Activated T-helper 2 cell treated with anti-CD3 and anti-CD28 coated beads, Interferon-gamma antibody, Interleukin-2, Interleukin-4, amounts not matched to agents 10 μg/mL and 5 μg/mL and 100 μg/mL, durations not matched to agents 14 hours and 24 hours and 36 hours (primary cell): ENCODE data around the gene TBX10. TPM values are rescaled to one million over a fixed set of nuclear protein-coding genes. Genes with fewer than 3 reads are reported as not detected.

ENCODE experiments used
- DNase-seq: peaks from one replicate; pipeline ENCODE4 v3.0.0; 2021; ENCODE audit warnings: low spot score
- H3K27ac Mint-ChIP-seq: one replicate; pipeline ENCODE4 v1.8.0; 2021; ENCODE audit warnings: mixed read lengths
- H3K27me3 Mint-ChIP-seq: one replicate; pipeline ENCODE4 v1.8.0; 2021; ENCODE audit warnings: low read depth, mixed read lengths
- H3K36me3 Mint-ChIP-seq: one replicate; pipeline ENCODE4 v1.8.0; 2021; ENCODE audit warnings: low read depth, mixed read lengths
- H3K4me1 Mint-ChIP-seq: one replicate; pipeline ENCODE4 v1.8.0; 2021; ENCODE audit warnings: low read depth, mixed read lengths
- H3K4me3 Mint-ChIP-seq: one replicate; pipeline ENCODE4 v1.8.0; 2021; ENCODE audit warnings: low read depth, mild to moderate bottlenecking, moderate library complexity, mixed read lengths
- H3K9me3 Mint-ChIP-seq: one replicate; pipeline ENCODE4 v1.8.0; 2021; ENCODE audit warnings: mixed read lengths
- intact Hi-C: fragments of 100-400 bp; cut with micrococcal nuclease; formaldehyde crosslinking; loops from one replicate; pipeline ENCODE4 v1.15.1; 2023
- total RNA-seq: library from RNA; stranded (reverse); gene quantifications from 2 replicates; pipeline ENCODE4 v1.2.3, GENCODE V29; 2022

TBX10 gene
- total RNA-seq, 1 donor from 2014 or later: not detected

- no peaks in the 10 kb centered on the region for H3K27me3 Mint-ChIP-seq
- intact Hi-C loops: loop anchor here (10.0 kb wide), 1 partner anchor 78 kb away; no protein-coding TSS in a partner anchor
- DNase-seq: peak; percentile 52
Observed at GRCh38 chr11:67646535-67647336, 7.2 kb upstream of the TBX10 start.

DNA sequence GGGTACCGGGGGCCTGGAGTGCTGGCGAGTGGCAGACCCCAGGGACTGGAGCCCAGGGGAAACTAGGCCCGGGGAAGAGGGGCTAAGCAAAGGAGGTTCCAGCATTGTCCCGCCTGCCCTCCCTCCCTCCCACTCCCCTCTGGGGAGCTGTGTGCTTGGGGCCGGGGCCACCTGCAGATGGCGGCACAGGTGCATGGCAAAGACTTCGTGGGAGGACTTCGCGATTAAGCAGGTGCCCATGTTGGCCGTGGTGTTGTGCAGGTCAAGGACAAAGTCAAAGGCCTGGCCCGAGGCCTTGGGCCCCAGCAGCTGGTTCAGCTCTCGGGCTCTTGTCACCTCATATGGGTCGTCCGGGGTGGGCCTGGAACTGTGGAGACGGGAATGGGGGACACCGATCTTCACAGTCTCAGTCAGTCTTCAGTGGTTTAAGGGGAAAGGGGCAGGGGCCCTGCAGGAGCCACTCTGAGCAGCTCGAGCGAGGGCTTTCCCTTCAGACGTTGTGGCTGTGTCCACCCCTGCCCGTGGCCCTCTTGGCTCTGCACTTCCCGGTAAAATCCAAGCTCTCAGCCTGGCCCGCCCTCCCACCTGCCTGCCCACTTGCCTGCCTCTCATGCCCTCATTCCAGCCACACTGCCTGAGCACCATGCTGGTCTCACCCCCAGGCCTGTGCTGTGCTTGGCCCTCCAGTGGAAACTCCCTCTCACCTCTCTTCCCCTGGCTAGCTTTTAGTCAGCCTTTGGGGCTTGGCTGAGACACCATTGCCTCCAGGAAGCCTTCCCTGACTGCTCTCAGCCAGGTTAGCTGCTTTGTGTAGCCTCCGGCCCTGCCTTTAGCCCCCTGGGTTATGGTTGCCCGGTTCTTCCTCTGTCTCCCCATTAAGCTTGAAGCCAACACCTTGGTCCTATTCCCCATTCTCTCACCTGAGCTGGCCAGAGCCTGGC is 6.2 kb upstream of the TBX10 start:
- Mint-ChIP-seq H3K27me3 (no peaks in the 10 kb centered on the region), H3K9me3 (no peaks in the 10 kb centered on the region), H3K27ac (peak overlapping the region; percentile 27), H3K4me3 (no peak overlapping the region), H3K36me3 (no peaks in the 10 kb centered on the region), H3K4me1 (peaks cover 22% of the 10 kb centered on the region)
- intact Hi-C loops: loop anchor here (10.0 kb wide), 1 partner anchor 79 kb away; no protein-coding TSS in a partner anchor
- no peak for DNase-seq

More at GRCh38 chr11:67646535-67647336, 7.2 kb upstream of the TBX10 start:
- H3K27ac Mint-ChIP-seq: peak overlapping the region; percentile 27
- H3K4me3 Mint-ChIP-seq: no peak overlapping the region
- no peaks in the 10 kb centered on the region for H3K36me3 Mint-ChIP-seq
- peaks cover 22% of the 10 kb centered on the region for H3K4me1 Mint-ChIP-seq
- no peaks in the 10 kb centered on the region for H3K9me3 Mint-ChIP-seq

DNA sequence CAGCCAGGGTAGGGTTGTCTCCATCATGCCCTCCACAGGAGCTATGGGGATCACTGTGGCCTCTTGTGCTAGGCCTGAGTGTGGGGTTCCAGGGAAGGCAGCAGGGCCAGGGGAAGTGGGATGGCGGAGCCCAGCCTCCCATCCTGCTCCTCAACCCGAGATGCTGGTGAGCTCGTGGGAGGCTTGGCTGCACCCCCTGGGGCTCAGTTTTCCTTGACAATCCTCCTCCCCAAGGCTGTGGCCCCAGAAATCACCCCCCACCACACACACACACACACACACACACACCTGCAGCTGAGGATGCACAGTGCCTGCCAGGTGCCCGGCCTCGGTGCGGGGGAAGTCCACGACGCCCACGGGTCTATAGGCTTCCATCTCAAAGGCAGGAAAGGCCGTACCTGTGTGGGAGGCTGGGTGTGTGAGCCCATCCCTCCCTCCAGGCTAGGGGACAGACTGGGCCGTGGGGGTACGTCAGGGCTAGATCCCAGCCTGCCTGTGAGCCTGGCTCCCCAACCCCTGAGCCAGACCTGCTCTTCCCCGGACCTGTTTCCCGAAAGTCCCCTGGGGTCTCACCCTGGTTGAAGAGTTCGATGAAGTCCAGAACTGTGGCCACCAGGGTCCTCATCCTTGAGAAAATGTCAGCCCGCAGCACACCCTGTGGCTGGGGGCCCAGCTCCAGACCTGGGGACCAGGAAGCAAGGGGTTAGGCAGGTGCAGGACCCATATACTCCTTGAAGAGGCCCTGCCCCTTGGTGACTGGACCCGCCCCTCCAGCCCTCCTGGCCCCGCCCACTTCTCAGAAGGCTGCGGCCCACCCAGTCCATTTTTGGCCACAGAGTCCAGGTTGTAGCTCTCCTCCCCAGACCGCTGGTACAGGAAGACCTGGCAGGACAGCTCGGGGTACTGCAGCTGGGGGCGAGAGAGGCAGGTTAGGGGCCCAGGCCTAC is 5.2 kb upstream of the TBX10 start:
- H3K9me3 Mint-ChIP-seq: no peaks in the 10 kb centered on the region
- intact Hi-C loops: loop anchor here (10.0 kb wide), 1 partner anchor 80 kb away; no protein-coding TSS in a partner anchor
- peaks cover 19% of the 10 kb centered on the region for H3K4me1 Mint-ChIP-seq
- no peaks in the 10 kb centered on the region for H3K27me3 Mint-ChIP-seq
- no peak for DNase-seq
- no peaks in the 10 kb centered on the region for H3K36me3 Mint-ChIP-seq
- H3K27ac Mint-ChIP-seq: no peak overlapping the region
- no peak overlapping the region for H3K4me3 Mint-ChIP-seq

DNA sequence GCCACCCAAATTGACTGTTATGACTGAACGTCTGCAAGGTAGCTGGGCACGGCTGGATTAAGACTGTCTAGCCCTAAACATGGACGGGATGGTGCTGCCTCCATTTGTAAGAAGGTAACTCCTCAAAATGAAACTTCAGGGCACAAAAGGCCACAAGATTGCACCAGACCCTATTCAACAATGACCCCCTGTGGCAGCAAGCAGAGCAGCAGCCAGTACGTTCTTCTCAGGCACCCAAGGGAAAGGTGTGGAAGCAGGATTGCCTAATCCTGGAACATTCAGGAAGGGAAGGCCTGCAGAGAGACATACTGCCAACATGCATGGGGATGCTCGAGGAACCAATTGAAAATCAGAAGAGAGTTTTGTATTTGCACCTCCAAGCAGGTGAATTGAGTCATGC is 4.5 kb upstream of the TBX10 start:
- no peaks in the 10 kb centered on the region for H3K9me3 Mint-ChIP-seq
- intact Hi-C loops: loop anchor here (10.0 kb wide), 1 partner anchor 81 kb away; no protein-coding TSS in a partner anchor
- no peak overlapping the region for H3K27ac Mint-ChIP-seq
- H3K4me3 Mint-ChIP-seq: no peak overlapping the region
- H3K27me3 Mint-ChIP-seq: no peaks in the 10 kb centered on the region
- peaks cover 15% of the 10 kb centered on the region for H3K4me1 Mint-ChIP-seq
- DNase-seq: no peak
- H3K36me3 Mint-ChIP-seq: no peaks in the 10 kb centered on the region

GRCh38 chr11:67642173-67643120 is 2.9 kb upstream of the TBX10 start:
- H3K9me3 Mint-ChIP-seq: no peaks in the 10 kb centered on the region
- DNase-seq: no peak
- no peaks in the 10 kb centered on the region for H3K27me3 Mint-ChIP-seq
- no peak overlapping the region for H3K4me3 Mint-ChIP-seq
- H3K27ac Mint-ChIP-seq: no peak overlapping the region
- intact Hi-C loops: loop anchor here (10.0 kb wide), 1 partner anchor 82 kb away; no protein-coding TSS in a partner anchor
- H3K4me1 Mint-ChIP-seq: peaks cover 13% of the 10 kb centered on the region
- no peaks in the 10 kb centered on the region for H3K36me3 Mint-ChIP-seq

DNA sequence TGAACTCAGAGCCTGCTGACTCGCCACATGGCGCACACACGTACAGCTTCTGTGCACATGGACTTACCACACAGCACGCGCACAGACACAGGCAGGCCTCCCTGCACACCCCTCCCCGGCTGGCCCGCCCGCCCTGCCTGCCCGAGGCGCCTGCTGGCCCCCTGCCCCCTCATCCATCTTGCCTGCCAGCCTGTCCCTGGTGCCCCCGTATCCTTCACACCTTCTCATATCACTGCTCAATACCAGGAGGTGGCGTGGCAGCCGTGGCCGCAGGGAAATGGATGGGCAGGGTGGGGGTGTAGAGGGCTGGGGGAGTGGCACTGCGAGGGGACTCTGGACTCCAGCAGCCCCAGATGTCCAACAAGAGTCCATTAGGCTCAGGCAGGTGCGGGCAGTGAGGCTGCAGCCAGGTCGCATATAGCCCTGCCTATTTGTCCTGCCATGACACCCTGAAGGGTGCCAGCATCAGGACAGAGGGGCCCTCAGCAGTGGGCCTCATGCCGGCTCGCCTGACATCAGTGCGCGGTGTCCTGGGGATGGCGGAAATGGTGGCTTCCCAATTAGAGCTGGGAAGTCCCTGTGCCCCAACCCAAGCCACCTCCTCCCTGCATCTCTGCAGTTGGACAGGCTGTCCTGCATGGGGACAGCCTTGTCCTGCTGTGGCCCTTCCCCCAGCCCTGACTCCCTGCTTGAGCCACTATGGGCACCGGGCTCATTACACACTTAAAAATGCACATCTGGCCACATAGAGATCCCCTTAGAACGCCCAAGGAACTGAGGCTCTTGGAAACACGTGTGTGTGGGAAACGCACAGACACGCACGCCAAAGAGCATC is 2.0 kb upstream of the TBX10 start:
- Mint-ChIP-seq H3K27me3 (no peaks in the 10 kb centered on the region), H3K4me3 (no peak overlapping the region), H3K27ac (no peak overlapping the region), H3K9me3 (no peaks in the 10 kb centered on the region), H3K4me1 (peaks cover 13% of the 10 kb centered on the region), H3K36me3 (no peaks in the 10 kb centered on the region)
- intact Hi-C loops: loop anchor here (10.0 kb wide), 1 partner anchor 83 kb away; no protein-coding TSS in a partner anchor
- DNase-seq: no peak

GRCh38 chr11:67640758-67641337 is 1.3 kb upstream of the TBX10 start:
- DNase-seq: no peak
- Mint-ChIP-seq H3K27ac (no peak overlapping the region), H3K4me3 (no peak overlapping the region), H3K27me3 (no peaks in the 10 kb centered on the region), H3K36me3 (no peaks in the 10 kb centered on the region), H3K4me1 (peaks cover 6% of the 10 kb centered on the region), H3K9me3 (no peaks in the 10 kb centered on the region)
- intact Hi-C loops: loop anchor here (10.0 kb wide), 1 partner anchor 84 kb away; no protein-coding TSS in a partner anchor

GRCh38 chr11:67640021-67640757 is 626 bp upstream of the TBX10 start:
- Mint-ChIP-seq H3K9me3 (no peaks in the 10 kb centered on the region), H3K27ac (no peak overlapping the region), H3K36me3 (no peaks in the 10 kb centered on the region), H3K27me3 (no peaks in the 10 kb centered on the region), H3K4me1 (peaks cover 6% of the 10 kb centered on the region), H3K4me3 (no peak overlapping the region)
- intact Hi-C loops: loop anchor here (10.0 kb wide), 1 partner anchor 85 kb away; no protein-coding TSS in a partner anchor
- peak; percentile 50 for DNase-seq

DNA sequence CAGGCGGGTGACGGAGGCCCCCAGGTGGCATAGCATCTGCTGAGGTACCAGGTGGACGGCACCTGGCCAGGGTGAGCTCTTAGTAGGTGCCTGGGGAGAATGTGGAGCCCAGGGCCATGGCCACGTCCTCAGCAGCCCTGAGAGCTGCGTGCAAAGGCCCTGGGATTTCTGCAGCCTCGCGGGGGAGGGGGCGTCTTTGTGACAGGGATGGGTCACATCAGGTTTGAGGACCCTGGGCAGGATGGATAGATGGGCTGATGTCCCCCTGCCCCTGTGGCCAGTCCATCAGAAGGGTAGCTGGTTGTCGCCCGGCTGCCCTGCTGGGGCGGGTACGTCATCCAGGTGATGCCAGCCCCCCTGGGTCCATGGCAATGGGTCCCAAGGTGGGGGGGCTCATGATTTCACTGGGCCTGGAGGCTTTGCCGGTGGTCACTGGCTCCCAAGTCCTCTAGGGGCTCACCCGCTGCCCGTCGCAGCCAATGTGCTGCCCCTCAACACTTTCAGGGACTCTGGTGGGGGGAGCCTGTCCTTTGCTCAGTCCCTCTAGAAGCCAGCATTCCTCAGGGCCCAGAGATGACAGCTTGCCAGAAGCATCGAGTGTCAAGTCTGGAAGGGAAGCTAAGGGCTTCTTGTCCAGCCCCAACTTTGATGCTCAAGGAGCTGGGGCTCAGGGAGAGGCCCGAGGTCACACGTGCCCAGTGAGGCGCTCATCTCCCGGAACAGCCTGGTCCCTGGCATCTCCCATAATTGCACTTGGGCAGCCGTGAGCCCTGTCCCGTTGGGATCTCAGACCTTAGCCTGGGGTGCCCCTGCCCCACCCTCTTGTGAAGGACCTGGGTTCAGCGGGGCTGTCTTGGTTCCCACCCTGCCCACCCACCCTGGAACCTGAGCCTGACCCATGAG is 777 bp downstream of the TBX10 start:
- H3K27ac Mint-ChIP-seq: no peak overlapping the region
- intact Hi-C loops: no loop called here
- no peaks in the 10 kb centered on the region for H3K9me3 Mint-ChIP-seq
- no peaks in the 10 kb centered on the region for H3K36me3 Mint-ChIP-seq
- H3K4me3 Mint-ChIP-seq: no peak overlapping the region
- peaks cover 6% of the 10 kb centered on the region for H3K4me1 Mint-ChIP-seq
- H3K27me3 Mint-ChIP-seq: no peaks in the 10 kb centered on the region
- DNase-seq: no peak
